Heart right ventricle (tissue), 16 donors: ENCODE results near the gene EFHD2. TPM values are rescaled to one million over a fixed set of nuclear protein-coding genes. Genes with fewer than 3 reads are reported as not detected.
A peak's percentile ranks its signal among the peaks of the same experiment; 100 is the strongest.

ENCODE experiments used
- ATAC-seq, 8 donors: fragments of 200-7000 bp; cut with Tn5 transposase; one replicate each; pipeline ENCODE4 v1.9.1; 2020; ENCODE audit warnings: mild to moderate bottlenecking in 8 of 8, moderate library complexity in 8 of 8, moderate number of reproducible peaks in 1 of 8
- DNase-seq, 2 donors: peaks; one replicate each; pipeline ENCODE4 v3.0.0-alpha.2; 2020
- H3K27ac ChIP-seq, 10 donors: fragments of 200-600 bp; sonication (generic) in 2 of 10; one replicate each; pipeline versions ENCODE4 v1.5.0 to v1.8.0; 2020 to 2022; ENCODE audit warnings: mild to moderate bottlenecking in 3 of 10
- H3K27me3 ChIP-seq, 7 donors: fragments of 200-600 bp; one replicate each; pipeline ENCODE4 v1.8.0; 2021 to 2022; ENCODE audit warnings: mild to moderate bottlenecking in 2 of 7
- H3K36me3 ChIP-seq, 9 donors: fragments of 200-600 bp; sonication (generic) in 1 of 9; one replicate each; pipeline versions ENCODE4 v1.5.0 to v1.8.0; 2020 to 2022; ENCODE audit warnings: mild to moderate bottlenecking in 2 of 9
- H3K4me1 ChIP-seq, 9 donors: fragments of 200-600 bp; sonication (generic) in 1 of 9; one replicate each; pipeline versions ENCODE4 v1.5.0 to v1.8.0; 2020 to 2022; ENCODE audit warnings: mild to moderate bottlenecking in 4 of 9
- H3K4me3 ChIP-seq, 10 donors: fragments of 200-600 bp; sonication (generic) in 2 of 10; one replicate each; pipeline versions ENCODE4 v1.5.0 to v1.8.0; 2020 to 2022; ENCODE audit warnings: mild to moderate bottlenecking in 7 of 10, moderate library complexity in 2 of 10
- H3K9me3 ChIP-seq, 11 donors: fragments of 200-600 bp in 10 of 11; sonication (generic) in 2 of 11; one replicate each; pipeline versions ENCODE4 v1.5.0 to v1.8.0; 2013 to 2022; ENCODE audit warnings: mild to moderate bottlenecking in 2 of 11, control low read depth in 1 of 11, moderate library complexity in 1 of 11
- WGBS, 2 donors: extraction: QIAGEN DNeasy Blood & Tissue Kit; methylation state at CpG; one replicate each; pipeline ENCODE4 v1.1.7; 2013; ENCODE audit warnings: inconsistent platforms in 1 of 2; 5-methylcytosine and 5-hydroxymethylcytosine counted together
- intact Hi-C, 10 donors: fragments of 100-400 bp; cut with DNase I; formaldehyde crosslinking; loops; one replicate each; pipeline versions ENCODE4 v1.11.1 to v1.14.2; 2022
- polyA plus RNA-seq, 2 donors: library from polyadenylated mRNA; stranded (reverse); fragments of 200-250 nt; gene quantifications; one replicate each; pipeline ENCODE4 v1.2.3, GENCODE V29; 2013
- total RNA-seq, 10 donors: library from RNA; stranded (reverse); fragmentation: NEBNext Ultra II Directional in 3 of 10; extraction: Animal tissue kit (Norgen Biotek cat#: 25700) in 3 of 10; gene quantifications; one replicate each; pipeline versions ENCODE4 v1.2.1 to v1.2.4, GENCODE V29; 2021 to 2023
- TF ChIP-seq, protein P1 (sequence below), 9 donors: fragments of 200-600 bp; sonication (generic) in 2 of 9; IDR thresholded peaks; one replicate each; pipeline versions ENCODE4 v1.5.0 to v1.8.0; 2021 to 2022; ENCODE audit warnings: antibody characterized with exemption in 9 of 9, mild to moderate bottlenecking in 5 of 9, moderate library complexity in 1 of 9
- donor health status: Arrhythmogenic right ventricular cardiomyopathy.
- donor health status: ischemic (EF 13 %, LVEDD 7.1; RV severe dilation, severe dysfunction).
- donor health status: healthy with polysubstance abuse.
- donor health status: DM: no; HTN: yes; CAD: no.
- donor health status: DM: no; HTN: no; CAD: no.
- donor health status: ischemic (EF 25% LVEDD 6.9; RV normal size, moderate dysfunction).
- donor health status: ischemic (EF 25% LVEDD 5.7; RV mildly dilated, moderate dysfunction).
- donor health status: healthy.
- donor health status: DM: yes; HTN: yes; CAD: no.
- donor health status: Ischemic cardiomyopathy.
- donor health status: ischemic (EF 35%, LVEDD 5.7; RV mildly dilated, moderate dysfunction).
- donor health status: nonischemic (EF 11% LVEDD 7.7; RV severe dilation, severe dysfunction).
- donor health status: DM: yes; HTN: yes; CAD: no.
- donor health status: PGD.
- donor health status: ischemic (EF 29% LVEDD 5.4; RV normal size, mild dysfunction).
- donor health status: nonischemic (EF 23%, LVEDD 6.1; RV moderate dilation, normal function).

Gene EFHD2
- total and polyA plus RNA-seq, 12 donors: 9.4 to 32.1 (median 14.7) TPM

DNA sequence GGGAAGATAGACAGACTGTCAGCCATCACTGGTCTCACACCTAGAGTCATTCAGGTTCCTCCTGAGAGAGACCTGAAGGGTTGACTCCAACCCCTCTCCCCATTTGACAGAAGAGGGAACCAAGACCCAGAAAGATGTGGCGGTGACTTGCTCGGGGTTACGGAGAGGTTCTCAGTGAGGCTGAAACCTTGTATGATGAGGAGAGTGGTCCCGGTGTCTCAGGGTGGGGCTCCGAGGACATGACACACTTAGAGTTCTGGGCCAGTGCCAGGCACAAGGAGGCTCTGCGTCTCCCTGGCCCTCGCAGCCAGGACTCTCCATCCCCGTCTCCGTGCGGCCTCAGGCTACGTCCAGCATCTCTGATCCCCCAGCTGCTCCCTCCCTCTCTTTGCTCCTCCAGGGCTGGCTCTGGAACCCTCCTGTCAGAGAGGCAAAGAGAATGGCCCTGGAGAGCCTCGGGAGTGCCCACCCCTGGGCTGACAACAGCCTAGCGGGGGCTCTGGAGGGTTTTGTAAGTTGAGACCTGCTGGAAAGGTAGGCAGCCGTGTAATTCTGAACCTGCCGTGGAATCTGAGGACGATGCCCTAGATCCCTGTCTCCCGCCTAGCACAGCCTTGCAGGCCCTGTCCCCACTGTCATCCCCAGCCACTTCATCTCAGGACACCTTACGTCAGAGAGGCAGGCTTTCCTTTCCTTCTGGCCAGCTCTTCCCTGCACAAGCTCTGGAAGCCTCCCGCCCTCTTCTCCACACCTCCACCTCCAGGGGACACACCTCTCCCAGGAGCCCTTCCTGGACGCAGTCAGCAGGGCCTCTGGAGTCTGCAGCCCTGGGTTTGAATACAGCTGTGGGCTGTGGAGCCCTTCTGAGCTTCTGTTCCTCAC lies 4.1 kb downstream of the EFHD2 start:
- Histone ChIP-seq H3K27ac (peak overlapping the region in 8 of 10 donors; percentile 6 to 96 (median 48)), H3K27me3 (no peaks in the 10 kb centered on the region), H3K36me3 (peaks cover 0 to 31% (median 0%) of the 10 kb centered on the region in 9 donors), H3K4me3 (peak overlapping the region in 1 of 10 donors; percentile 76), H3K4me1 (peaks cover 9 to 90% (median 72%) of the 10 kb centered on the region in 9 donors), H3K9me3 (no peaks in the 10 kb centered on the region)
- intact Hi-C loops: loop anchor here in 1 of 10 donors (5.0 kb wide), 1 partner anchor 72 kb away; no protein-coding TSS in a partner anchor
- TF ChIP-seq, protein P1, sequence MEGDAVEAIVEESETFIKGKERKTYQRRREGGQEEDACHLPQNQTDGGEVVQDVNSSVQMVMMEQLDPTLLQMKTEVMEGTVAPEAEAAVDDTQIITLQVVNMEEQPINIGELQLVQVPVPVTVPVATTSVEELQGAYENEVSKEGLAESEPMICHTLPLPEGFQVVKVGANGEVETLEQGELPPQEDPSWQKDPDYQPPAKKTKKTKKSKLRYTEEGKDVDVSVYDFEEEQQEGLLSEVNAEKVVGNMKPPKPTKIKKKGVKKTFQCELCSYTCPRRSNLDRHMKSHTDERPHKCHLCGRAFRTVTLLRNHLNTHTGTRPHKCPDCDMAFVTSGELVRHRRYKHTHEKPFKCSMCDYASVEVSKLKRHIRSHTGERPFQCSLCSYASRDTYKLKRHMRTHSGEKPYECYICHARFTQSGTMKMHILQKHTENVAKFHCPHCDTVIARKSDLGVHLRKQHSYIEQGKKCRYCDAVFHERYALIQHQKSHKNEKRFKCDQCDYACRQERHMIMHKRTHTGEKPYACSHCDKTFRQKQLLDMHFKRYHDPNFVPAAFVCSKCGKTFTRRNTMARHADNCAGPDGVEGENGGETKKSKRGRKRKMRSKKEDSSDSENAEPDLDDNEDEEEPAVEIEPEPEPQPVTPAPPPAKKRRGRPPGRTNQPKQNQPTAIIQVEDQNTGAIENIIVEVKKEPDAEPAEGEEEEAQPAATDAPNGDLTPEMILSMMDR (IDR thresholded peaks at IDR 0.05): no peak
- WGBS, 2 donors: 87 to 89% methylated on average over 20 of the region's 20 CpGs
- no peak for ATAC-seq
- DNase-seq: peak in 1 of 2 donors; percentile 8

DNA sequence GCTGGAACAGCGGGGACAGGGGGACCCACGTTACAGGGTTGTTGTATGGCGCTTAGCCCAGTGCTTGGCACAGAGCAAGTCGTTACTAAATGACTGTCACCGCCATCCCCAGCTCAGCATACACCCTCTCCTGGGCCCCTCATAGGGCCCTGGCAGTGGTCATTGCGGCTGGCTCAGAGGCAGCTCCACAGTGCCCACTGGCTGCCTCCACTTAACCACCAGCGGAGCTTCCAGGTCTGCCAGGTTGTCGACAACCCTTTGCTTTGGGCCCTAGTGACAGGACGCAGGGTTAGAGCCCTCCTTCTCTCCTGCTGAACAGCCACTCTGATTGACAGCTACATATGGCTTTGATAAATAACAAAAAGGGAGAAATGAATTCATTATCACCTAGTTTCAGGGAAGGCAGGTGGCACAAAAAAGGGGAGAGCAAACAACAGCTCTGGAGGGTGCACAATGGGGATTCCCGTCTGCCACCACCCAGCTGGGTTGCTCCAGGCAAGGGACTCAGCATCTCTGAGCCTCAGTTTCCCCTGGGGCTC lies 4.8 kb downstream of the EFHD2 start:
- TF ChIP-seq, protein P1 (IDR thresholded peaks at IDR 0.05): peak in 2 of 9 donors; percentile 33 to 38
- Histone ChIP-seq H3K9me3 (no peaks in the 10 kb centered on the region), H3K4me3 (no peak overlapping the region), H3K4me1 (peaks cover 10 to 91% (median 73%) of the 10 kb centered on the region in 9 donors), H3K27ac (peak overlapping the region in 6 of 10 donors; percentile 6 to 96 (median 74)), H3K27me3 (no peaks in the 10 kb centered on the region), H3K36me3 (peaks cover 0 to 31% (median 0%) of the 10 kb centered on the region in 9 donors)
- 62 to 78% methylated on average over 10 of the region's 10 CpGs for WGBS, 2 donors
- peak in 1 of 2 donors; percentile 24 for DNase-seq
- ATAC-seq: peak in 2 of 8 donors; percentile 15 to 20
- intact Hi-C loops: loop anchor here in 1 of 10 donors (5.0 kb wide), 1 partner anchor 72 kb away; no protein-coding TSS in a partner anchor

DNA sequence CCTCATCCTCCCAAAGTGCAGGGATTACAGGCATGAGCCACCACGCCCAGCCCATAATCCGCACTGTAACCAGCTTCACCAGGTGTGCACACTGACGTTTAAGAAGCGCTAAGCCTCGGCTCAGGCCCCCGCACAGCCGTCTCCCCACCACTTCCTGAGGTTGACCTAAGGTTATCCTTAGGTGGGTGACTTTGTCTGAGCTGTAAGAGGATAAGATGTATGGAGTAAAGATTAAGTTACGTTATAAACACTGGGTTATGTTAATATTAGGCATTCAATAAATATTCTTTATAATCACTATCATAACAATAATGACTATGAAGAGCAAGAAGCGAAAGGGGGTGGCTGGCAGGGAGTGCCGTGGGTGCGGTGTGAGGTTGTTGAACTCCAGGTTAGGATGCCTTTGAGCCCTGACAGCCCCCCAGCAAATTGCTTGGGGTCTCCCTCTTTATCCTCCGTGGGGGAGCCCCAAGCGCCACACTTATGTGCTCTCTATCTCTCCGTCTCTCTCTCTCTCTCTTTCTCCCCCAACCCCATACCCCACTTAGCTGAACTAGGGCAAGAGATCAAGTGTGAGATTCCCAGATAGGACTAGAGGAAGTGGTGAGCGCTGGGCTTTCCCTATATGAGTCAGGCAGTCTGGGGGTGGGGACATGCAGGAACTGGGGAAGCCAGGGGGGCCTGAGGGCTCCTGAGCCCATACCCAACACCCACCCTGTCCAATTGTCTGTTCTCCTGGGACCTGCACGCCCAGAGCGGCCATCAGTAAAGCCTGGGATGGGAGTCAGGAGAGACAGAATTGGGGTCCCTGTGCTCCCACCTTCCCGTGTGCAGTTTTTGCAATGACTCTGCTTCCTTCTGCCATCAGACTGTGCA lies 7.6 kb downstream of the EFHD2 start:
- Histone ChIP-seq H3K4me1 (peaks cover 5 to 97% (median 69%) of the 10 kb centered on the region in 9 donors), H3K9me3 (no peaks in the 10 kb centered on the region), H3K36me3 (peaks cover 0 to 37% (median 0%) of the 10 kb centered on the region in 9 donors), H3K27ac (peak overlapping the region; percentile 3 to 96 (median 83)), H3K27me3 (no peaks in the 10 kb centered on the region), H3K4me3 (peak overlapping the region in 1 of 10 donors; percentile 15)
- peak in 7 of 8 donors; percentile 23 to 70 (median 42) for ATAC-seq
- WGBS, 2 donors: 75% methylated on average over 18 of the region's 18 CpGs
- TF ChIP-seq, protein P1 (IDR thresholded peaks at IDR 0.05): no peak
- intact Hi-C loops: no loop called here
- DNase-seq: peak in 1 of 2 donors; percentile 37
